ENCODE data around the gene CCDC146. TPM values are rescaled to one million over a fixed set of nuclear protein-coding genes. Genes with fewer than 3 reads are reported as not detected.
"Not testable (repeated sequence)": the region's sequence is repeated elsewhere in the genome, so short reads cannot be mapped to it uniquely, and the experiment has no call there.

Gene CCDC146
- total RNA-seq, 2 donors from 2014 or later, result 3.3 to 6.6 TPM

GRCh38 chr7:77125486-77125885 is 3.1 kb downstream of the CCDC146 start:
- not testable (repeated sequence) for H3K4me1 Mint-ChIP-seq; H3K4me3 Mint-ChIP-seq; ATAC-seq (replicated peaks); H3K27me3 Mint-ChIP-seq; H3K9me3 Mint-ChIP-seq; H3K27ac Mint-ChIP-seq; H3K36me3 Mint-ChIP-seq (ENCODE audit: low read depth)

- not testable (repeated sequence) for H3K36me3 Mint-ChIP-seq (ENCODE audit: low read depth); H3K27ac Mint-ChIP-seq; H3K27me3 Mint-ChIP-seq; H3K4me1 Mint-ChIP-seq; H3K4me3 Mint-ChIP-seq; H3K9me3 Mint-ChIP-seq; ATAC-seq (replicated peaks)
Observed at GRCh38 chr7:77127009-77127408, 4.6 kb downstream of the CCDC146 start.

GRCh38 chr7:77128582-77129410 is 6.4 kb downstream of the CCDC146 start:
- H3K9me3 Mint-ChIP-seq; H3K4me1 Mint-ChIP-seq; H3K27ac Mint-ChIP-seq; H3K27me3 Mint-ChIP-seq; H3K36me3 Mint-ChIP-seq (ENCODE audit: low read depth); ATAC-seq (replicated peaks); H3K4me3 Mint-ChIP-seq: not testable (repeated sequence)

GRCh38 chr7:77131781-77132180 is 9.4 kb downstream of the CCDC146 start:
- H3K4me1 Mint-ChIP-seq; H3K4me3 Mint-ChIP-seq; H3K36me3 Mint-ChIP-seq (ENCODE audit: low read depth); ATAC-seq (replicated peaks); H3K27me3 Mint-ChIP-seq; H3K27ac Mint-ChIP-seq; H3K9me3 Mint-ChIP-seq: not testable (repeated sequence)

GRCh38 chr7:77138668-77139067 is 16.3 kb downstream of the CCDC146 start:
- not testable (repeated sequence) for H3K9me3 Mint-ChIP-seq; H3K27me3 Mint-ChIP-seq; ATAC-seq (replicated peaks); H3K27ac Mint-ChIP-seq; H3K4me3 Mint-ChIP-seq; H3K36me3 Mint-ChIP-seq (ENCODE audit: low read depth); H3K4me1 Mint-ChIP-seq

GRCh38 chr7:77140291-77140690 is 17.9 kb downstream of the CCDC146 start:
- not testable (repeated sequence) for H3K9me3 Mint-ChIP-seq

GRCh38 chr7:77152232-77152631 is 29.8 kb downstream of the CCDC146 start:
- not testable (repeated sequence) for H3K9me3 Mint-ChIP-seq; H3K27ac Mint-ChIP-seq; H3K36me3 Mint-ChIP-seq (ENCODE audit: low read depth); H3K27me3 Mint-ChIP-seq; H3K4me1 Mint-ChIP-seq; H3K4me3 Mint-ChIP-seq; ATAC-seq (replicated peaks)

More at GRCh38 chr7:77140291-77140690, 17.9 kb downstream of the CCDC146 start:
- not testable (repeated sequence) for ATAC-seq (replicated peaks); H3K27me3 Mint-ChIP-seq; H3K4me1 Mint-ChIP-seq; H3K4me3 Mint-ChIP-seq; H3K36me3 Mint-ChIP-seq (ENCODE audit: low read depth); H3K27ac Mint-ChIP-seq

- peak overlapping the region; percentile 83 for H3K27ac Mint-ChIP-seq
- H3K4me3 Mint-ChIP-seq; H3K9me3 Mint-ChIP-seq; H3K4me1 Mint-ChIP-seq; H3K36me3 Mint-ChIP-seq (ENCODE audit: low read depth); H3K27me3 Mint-ChIP-seq: not testable (repeated sequence)
- ATAC-seq (replicated peaks), result peak; percentile 20
Observed at GRCh38 chr7:77154917-77155464, 32.6 kb downstream of the CCDC146 start.

- H3K36me3 Mint-ChIP-seq (ENCODE audit: low read depth); H3K9me3 Mint-ChIP-seq; H3K4me1 Mint-ChIP-seq; H3K27me3 Mint-ChIP-seq: not testable (repeated sequence)
- Mint-ChIP-seq H3K4me3 (peak overlapping the region; percentile 44), H3K27ac (peak overlapping the region; percentile 83)
- ATAC-seq (replicated peaks), result peak; percentile 87
Observed at GRCh38 chr7:77155601-77156377, 33.4 kb downstream of the CCDC146 start.

- not testable (repeated sequence) for H3K9me3 Mint-ChIP-seq; H3K4me1 Mint-ChIP-seq; H3K27me3 Mint-ChIP-seq; H3K36me3 Mint-ChIP-seq (ENCODE audit: low read depth)
- Mint-ChIP-seq H3K27ac (peak overlapping the region; percentile 83), H3K4me3 (peak overlapping the region; percentile 25)
- ATAC-seq (replicated peaks), result peak; percentile 84
Observed at GRCh38 chr7:77157034-77157433, 34.6 kb downstream of the CCDC146 start.

GRCh38 chr7:77157446-77157845 is 35.0 kb downstream of the CCDC146 start:
- H3K27ac Mint-ChIP-seq, result peak overlapping the region; percentile 76
- peak overlapping the region; percentile 22 for H3K4me3 Mint-ChIP-seq
- ATAC-seq (replicated peaks), result peak; percentile 28
- H3K27me3 Mint-ChIP-seq, result no peaks in the 10 kb centered on the region
- H3K4me1 Mint-ChIP-seq, result peaks cover 5% of the 10 kb centered on the region
- no peaks in the 10 kb centered on the region for H3K36me3 Mint-ChIP-seq (ENCODE audit: low read depth)
- H3K9me3 Mint-ChIP-seq, result no peaks in the 10 kb centered on the region

GRCh38 chr7:77171073-77171472 is 48.7 kb downstream of the CCDC146 start:
- not testable (repeated sequence) for H3K9me3 Mint-ChIP-seq

GRCh38 chr7:77172437-77173172 is 50.2 kb downstream of the CCDC146 start:
- not testable (repeated sequence) for ATAC-seq (replicated peaks); H3K4me1 Mint-ChIP-seq; H3K36me3 Mint-ChIP-seq (ENCODE audit: low read depth); H3K27ac Mint-ChIP-seq; H3K9me3 Mint-ChIP-seq; H3K27me3 Mint-ChIP-seq; H3K4me3 Mint-ChIP-seq

More at GRCh38 chr7:77171073-77171472, 48.7 kb downstream of the CCDC146 start:
- not testable (repeated sequence) for H3K27me3 Mint-ChIP-seq; H3K36me3 Mint-ChIP-seq (ENCODE audit: low read depth); H3K4me3 Mint-ChIP-seq; ATAC-seq (replicated peaks); H3K4me1 Mint-ChIP-seq; H3K27ac Mint-ChIP-seq

GRCh38 chr7:77174418-77174817 is 52.0 kb downstream of the CCDC146 start:
- H3K4me3 Mint-ChIP-seq; ATAC-seq (replicated peaks); H3K27me3 Mint-ChIP-seq; H3K36me3 Mint-ChIP-seq (ENCODE audit: low read depth); H3K4me1 Mint-ChIP-seq; H3K9me3 Mint-ChIP-seq; H3K27ac Mint-ChIP-seq: not testable (repeated sequence)
